IMR-90 (cell line): ENCODE data around the gene ZBTB46. TPM values are rescaled to one million over a fixed set of nuclear protein-coding genes. Genes with fewer than 3 reads are reported as not detected.

Experiments used
- ATAC-seq: fragments of 200-7000 bp; cut with Tn5 transposase; 2 replicates; pipeline ENCODE4 v1.9.1; 2020; ENCODE audit warnings: low read depth, mild to moderate bottlenecking, moderate library complexity
- BruUV-seq: library from RNA; stranded (reverse); fragments of 400-500 nt; replicated peaks from 2 replicates; lab custom pipeline; 2021; lab: Mats Ljungman, UMichigan
- CTCF ChIA-PET: fragments of 300-600 bp; formaldehyde crosslinking; extraction: SDS; loops from one replicate; lab custom pipeline; 2021; ENCODE audit warnings: antibody characterized with exemption; lab: Yijun Ruan, JAX
- POLR2A ChIA-PET: fragments of 300-600 bp; sonication (Branson Sonifier 250); formaldehyde crosslinking; loops from one replicate; lab custom pipeline; 2022; ENCODE audit warnings: antibody characterized with exemption; ENCODE audit not compliant: unreplicated experiment; lab: Charles Lee
- DNase-seq: peaks from one replicate; pipeline ENCODE4 v3.0.0; 2013
- H2AFZ ChIP-seq: replicated peaks from 2 replicates; pipeline ENCODE3; 2013; ENCODE audit warnings: low read length, mild to moderate bottlenecking; ENCODE audit not compliant: poor library complexity
- H2AK5ac ChIP-seq: 2 replicates; pipeline ENCODE4 v1.6.1; 2013; ENCODE audit warnings: low read depth, low read length, inconsistent platforms
- H2AK9ac ChIP-seq: replicated peaks from 2 replicates; pipeline ENCODE3; 2013; ENCODE audit warnings: mild to moderate bottlenecking, low read depth, low read length, moderate library complexity; ENCODE audit not compliant: poor library complexity
- H2BK120ac ChIP-seq: 2 replicates; pipeline ENCODE4 v1.6.1; 2013; ENCODE audit warnings: low read depth, low read length, inconsistent platforms
- H2BK15ac ChIP-seq: 3 replicates; pipeline ENCODE4 v1.6.1; 2013; ENCODE audit warnings: low read depth, low read length, inconsistent platforms
- H2BK20ac ChIP-seq: 2 replicates; pipeline ENCODE4 v1.6.1; 2013; ENCODE audit warnings: low read depth, mild to moderate bottlenecking, inconsistent platforms, low read length, moderate library complexity
- H2BK5ac ChIP-seq: 2 replicates; pipeline ENCODE4 v1.6.1; 2013; ENCODE audit warnings: mild to moderate bottlenecking, low read depth, low read length, inconsistent platforms; ENCODE audit not compliant: poor library complexity, severe bottlenecking
- H3K14ac ChIP-seq: replicated peaks from 2 replicates; pipeline ENCODE4 v1.6.1; 2013; ENCODE audit warnings: low read depth, low read length, inconsistent platforms
- H3K18ac ChIP-seq: 2 replicates; pipeline ENCODE4 v1.6.1; 2013; ENCODE audit warnings: low read depth, low read length, control low read depth
- H3K23ac ChIP-seq: 2 replicates; pipeline ENCODE4 v1.6.1; 2013; ENCODE audit warnings: low read depth, low read length, inconsistent platforms
- H3K27ac ChIP-seq: 2 replicates; pipeline ENCODE4 v1.5.1; 2013; ENCODE audit warnings: mild to moderate bottlenecking, control low read depth, low read length; ENCODE audit not compliant: insufficient read depth
- H3K27me3 ChIP-seq: 2 replicates; pipeline ENCODE4 v1.6.1; 2013; ENCODE audit warnings: low read length; ENCODE audit not compliant: control insufficient read depth, insufficient read depth
- H3K36me3 ChIP-seq: 2 replicates; pipeline ENCODE4 v1.6.1; 2013; ENCODE audit warnings: low read length, mixed read lengths; ENCODE audit not compliant: control insufficient read depth, insufficient read depth
- H3K4ac ChIP-seq: 2 replicates; pipeline ENCODE4 v1.6.1; 2013; ENCODE audit warnings: low read depth, low read length, inconsistent platforms
- H3K4me1 ChIP-seq: 2 replicates; pipeline ENCODE4 v1.6.1; 2013; ENCODE audit warnings: low read length, mixed read lengths; ENCODE audit not compliant: control insufficient read depth, insufficient read depth
- H3K4me2 ChIP-seq: 2 replicates; pipeline ENCODE4 v1.6.1; 2013; ENCODE audit warnings: low read depth, mild to moderate bottlenecking, control low read depth, low read length, moderate library complexity
- H3K4me3 ChIP-seq: 2 replicates; pipeline ENCODE4 v1.5.1; 2013; ENCODE audit warnings: low read depth, mild to moderate bottlenecking, control low read depth, low read length, moderate library complexity; ENCODE audit not compliant: insufficient read depth
- H3K56ac ChIP-seq: 2 replicates; pipeline ENCODE4 v1.6.1; 2013; ENCODE audit warnings: low read length, inconsistent platforms; ENCODE audit not compliant: insufficient read depth; ENCODE audit errors: extremely low read depth
- H3K79me1 ChIP-seq, 2 experiments: 2 replicates each; pipeline ENCODE4 v1.6.1; 2013; ENCODE audit warnings: low read length in 2 of 2, inconsistent platforms in 1 of 2, low read depth in 1 of 2
- H3K9ac ChIP-seq: 2 replicates; pipeline ENCODE4 v1.6.1; 2013; ENCODE audit warnings: low read depth, low read length, control low read depth
- H3K9me1 ChIP-seq: 2 replicates; pipeline ENCODE4 v1.6.1; 2013; ENCODE audit warnings: low read length, inconsistent platforms; ENCODE audit not compliant: insufficient read depth
- H3K9me3 ChIP-seq: 2 replicates; pipeline ENCODE4 v1.6.1; 2013; ENCODE audit warnings: low read length; ENCODE audit not compliant: control insufficient read depth, insufficient read depth
- H4K20me1 ChIP-seq: 2 replicates; pipeline ENCODE4 v1.6.1; 2013; ENCODE audit warnings: low read length, inconsistent platforms; ENCODE audit not compliant: insufficient read depth
- H4K5ac ChIP-seq: 2 replicates; pipeline ENCODE4 v1.6.1; 2013; ENCODE audit warnings: mild to moderate bottlenecking, low read depth, low read length, control low read depth
- H4K8ac ChIP-seq, 2 experiments: 2 replicates each; pipeline ENCODE4 v1.6.1; 2013; ENCODE audit warnings: low read depth in 2 of 2, low read length in 2 of 2, control low read depth in 1 of 2, inconsistent platforms in 1 of 2
- H4K91ac ChIP-seq: 2 replicates; pipeline ENCODE4 v1.6.1; 2013; ENCODE audit warnings: low read depth, low read length, inconsistent platforms; ENCODE audit not compliant: insufficient read depth
- BHLHE40 ChIP-seq: fragments of 150-350 bp; IDR thresholded peaks from 2 replicates; pipeline ENCODE4 v1.6.1; 2016; ENCODE audit warnings: mild to moderate bottlenecking, low read depth, low read length
- CEBPB ChIP-seq: IDR thresholded peaks from 2 replicates; pipeline ENCODE4 v1.6.1; 2012; ENCODE audit warnings: low read depth, low read length, improper control_type of control experiment
- CHD1 ChIP-seq: IDR thresholded peaks from 2 replicates; pipeline ENCODE4 v1.6.1; 2012; ENCODE audit warnings: low read depth, low read length, improper control_type of control experiment
- CTCF ChIP-seq: conservative IDR thresholded peaks from 2 replicates; pipeline ENCODE4 v1.5.1; 2012; ENCODE audit warnings: mild to moderate bottlenecking, low read depth, low read length, improper control_type of control experiment
- ELK1 ChIP-seq: fragments of 150-350 bp; IDR thresholded peaks from 2 replicates; pipeline ENCODE4 v1.6.1; 2016; ENCODE audit warnings: low read depth, mild to moderate bottlenecking, low read length, moderate library complexity, borderline replicate concordance
- FOS ChIP-seq: fragments of 150-350 bp; IDR thresholded peaks from 2 replicates; pipeline ENCODE4 v1.6.1; 2016; ENCODE audit warnings: low read depth, low read length
- MAFK ChIP-seq: IDR thresholded peaks from 2 replicates; pipeline ENCODE4 v1.6.1; 2012; ENCODE audit warnings: low read depth, low read length, improper control_type of control experiment
- MAZ ChIP-seq: IDR thresholded peaks from 2 replicates; pipeline ENCODE4 v1.6.1; 2012; ENCODE audit warnings: low read depth, mild to moderate bottlenecking, low read length, improper control_type of control experiment, moderate library complexity, borderline replicate concordance
- MXI1 ChIP-seq: IDR thresholded peaks from 2 replicates; pipeline ENCODE4 v1.6.1; 2012; ENCODE audit warnings: low read depth, mild to moderate bottlenecking, low read length, moderate library complexity, borderline replicate concordance
- NFE2L2 ChIP-seq: fragments of 150-350 bp; IDR thresholded peaks from 2 replicates; pipeline ENCODE4 v1.6.1; 2016; ENCODE audit warnings: low read depth, mild to moderate bottlenecking, low read length
- POLR2A ChIP-seq: IDR thresholded peaks from 2 replicates; pipeline ENCODE4 v1.6.1; 2012; ENCODE audit warnings: mild to moderate bottlenecking, low read depth, low read length
- RAD21 ChIP-seq: IDR thresholded peaks from 2 replicates; pipeline ENCODE4 v1.6.1; 2012; ENCODE audit warnings: low read length, improper control_type of control experiment
- RCOR1 ChIP-seq: IDR thresholded peaks from 2 replicates; pipeline ENCODE4 v1.6.1; 2012; ENCODE audit warnings: mild to moderate bottlenecking, low read length, improper control_type of control experiment; ENCODE audit not compliant: insufficient replicate concordance
- RFX5 ChIP-seq: IDR thresholded peaks from 2 replicates; pipeline ENCODE4 v1.8.0; 2012; ENCODE audit warnings: low read depth, mild to moderate bottlenecking, low read length, moderate library complexity
- SMC3 ChIP-seq: fragments of 150-350 bp; IDR thresholded peaks from 2 replicates; pipeline ENCODE4 v1.6.1; 2016; ENCODE audit warnings: low read depth, mild to moderate bottlenecking, antibody characterized with exemption, low read length, moderate library complexity
- USF2 ChIP-seq: fragments of 150-350 bp; IDR thresholded peaks from 2 replicates; pipeline ENCODE4 v1.6.1; 2017; ENCODE audit warnings: mild to moderate bottlenecking, antibody characterized with exemption, low read length, low read depth
- WGBS, 2 experiments: methylation state at CpG; one replicate each; pipeline versions ENCODE4 v1.1.5 to v1.1.7; 2013; ENCODE audit warnings: missing lambda C conversion rate in 2 of 2; ENCODE audit not compliant: insufficient read length in 1 of 2; ENCODE audit errors: extremely low coverage in 2 of 2; 5-methylcytosine and 5-hydroxymethylcytosine counted together
- dilution Hi-C: fragments of 300-500 bp; cut with HindIII; formaldehyde crosslinking; loops from one replicate; pipeline ENCODE4 v1.14.3; 2018; ENCODE audit warnings: low sequenced_read_pairs; ENCODE audit not compliant: unreplicated experiment
- in situ Hi-C: fragments of 300-500 bp; cut with MboI; formaldehyde crosslinking; loops from 3 replicates; pipeline ENCODE4 v1.14.3; 2019; ENCODE audit warnings: low sequenced_read_pairs, inconsistent platforms, mixed read lengths
- intact Hi-C: fragments of 100-400 bp; cut with micrococcal nuclease; formaldehyde crosslinking; loops from 2 replicates; pipeline ENCODE4 v1.10.0; 2022
- polyA plus RNA-seq, 3 experiments: library from polyadenylated mRNA; depleted of rRNA; stranded (reverse); fragments of >200 nt; gene quantifications; 2 replicates each; pipeline ENCODE4 v1.2.3, GENCODE V29; 2012; ENCODE audit warnings: low replicate concordance in 1 of 3
- total RNA-seq: library from RNA; depleted of rRNA; stranded (reverse); fragments of >200 nt; gene quantifications from 2 replicates; pipeline ENCODE4 v1.2.3, GENCODE V29; 2012

The ZBTB46 gene
- total and polyA plus RNA-seq, 2 of the 4 experiments (the other 2 are of a cell fraction), result 4.2 to 14.9 TPM

- Histone ChIP-seq H2BK5ac (no peak overlapping the region), H2BK120ac (no peak overlapping the region), H3K9me3 (no peaks in the 10 kb centered on the region), H4K20me1 (peaks cover 64% of the 10 kb centered on the region), H3K4me1 (peaks cover 2% of the 10 kb centered on the region; the same call in 1 of the 2 replicates), H2AFZ (no peak overlapping the region), H2AK5ac (no peak overlapping the region), H3K4ac (no peak overlapping the region), H3K79me1 (peaks cover 10 to 74% of the 10 kb centered on the region in 2 experiments), H4K5ac (no peak overlapping the region), H3K4me3 (no peak overlapping the region), H2BK15ac (no peak overlapping the region), H3K27ac (no peak overlapping the region), H3K9me1 (peaks cover 8% of the 10 kb centered on the region; the same call in 1 of the 2 replicates), H4K8ac (no peak overlapping the region), H3K23ac (no peak overlapping the region), H2BK20ac (no peak overlapping the region), H2AK9ac (no peak overlapping the region), H3K14ac (no peak overlapping the region), H3K27me3 (no peaks in the 10 kb centered on the region), H3K36me3 (peaks cover 65% of the 10 kb centered on the region), H3K9ac (no peak overlapping the region), H4K91ac (no peak overlapping the region), H3K56ac (no peak overlapping the region), H3K18ac (no peak overlapping the region), H3K4me2 (no peak overlapping the region)
- in situ Hi-C loops, result no loop called here
- no TSS peak for BruUV-seq
- dilution Hi-C loops, result no loop called here
- ChIA-PET POLR2A (no interaction called here), CTCF (no interaction called here)
- intact Hi-C loops, result no loop called here
- TF ChIP-seq BHLHE40, result no peak
- TF ChIP-seq MXI1, result no peak
- TF ChIP-seq NFE2L2, result no peak
- no peak for TF ChIP-seq MAZ
- TF ChIP-seq CEBPB, result no peak
- no peak for TF ChIP-seq CHD1
- TF ChIP-seq USF2, result no peak
- TF ChIP-seq MAFK, result no peak
- TF ChIP-seq SMC3, result no peak
- TF ChIP-seq RCOR1, result no peak
- no peak for TF ChIP-seq RAD21
- TF ChIP-seq FOS, result no peak
- TF ChIP-seq RFX5, result no peak
- TF ChIP-seq POLR2A, result no peak
- no peak for TF ChIP-seq ELK1
- TF ChIP-seq CTCF, result no peak
- DNase-seq (no peak), ATAC-seq (no peak)
- 94% methylated on average over 20 of the region's 32 CpGs; no CpG with 5 or more reads in 1 of the 2 experiments for WGBS, 2 experiments
Measured at GRCh38 chr20:63877755-63878470, 46.8 kb upstream of the ZBTB46 start.
